Glutamatergic neuron (in vitro differentiated cells): Measurements from ENCODE around the gene NPSR1. TPM values are rescaled to one million over a fixed set of nuclear protein-coding genes. Genes with fewer than 3 reads are reported as not detected.

ENCODE experiments used
- DNase-seq: peaks from one replicate; pipeline ENCODE4 v3.0.0; 2022
- H3K27ac Mint-ChIP-seq: one replicate; pipeline ENCODE4 v1.8.0; 2020; ENCODE audit warnings: mild to moderate bottlenecking, mixed read lengths, inconsistent platforms; ENCODE audit not compliant: unreplicated experiment
- H3K27me3 Mint-ChIP-seq: one replicate; pipeline ENCODE4 v1.8.0; 2020; ENCODE audit warnings: mild to moderate bottlenecking, moderate library complexity, mixed read lengths, inconsistent platforms; ENCODE audit not compliant: unreplicated experiment
- H3K36me3 Mint-ChIP-seq: one replicate; pipeline ENCODE4 v1.8.0; 2020; ENCODE audit warnings: mild to moderate bottlenecking, mixed read lengths, inconsistent platforms; ENCODE audit not compliant: unreplicated experiment
- H3K4me1 Mint-ChIP-seq: one replicate; pipeline ENCODE4 v1.8.0; 2020; ENCODE audit warnings: mild to moderate bottlenecking, low read depth, mixed read lengths, inconsistent platforms; ENCODE audit not compliant: unreplicated experiment
- H3K4me3 Mint-ChIP-seq: one replicate; pipeline ENCODE4 v1.8.0; 2020; ENCODE audit warnings: mild to moderate bottlenecking, mixed read lengths, inconsistent platforms; ENCODE audit not compliant: unreplicated experiment
- H3K9me3 Mint-ChIP-seq: one replicate; pipeline ENCODE4 v1.8.0; 2020; ENCODE audit warnings: mild to moderate bottlenecking, moderate library complexity, mixed read lengths, inconsistent platforms; ENCODE audit not compliant: unreplicated experiment
- CTCF ChIP-seq: fragments of 200-600 bp; sonication (generic); IDR thresholded peaks from one replicate; pipeline ENCODE4 v1.5.0; 2021; ENCODE audit not compliant: partially characterized antibody, unreplicated experiment
- total RNA-seq: library from RNA; stranded (reverse); fragmentation: NEBNext Ultra II Directional; extraction: Animal tissue kit (Norgen Biotek cat#: 25700); gene quantifications from one replicate; pipeline ENCODE4 v1.2.1, GENCODE V29; 2021; ENCODE audit not compliant: unreplicated experiment

NPSR1 gene
- total RNA-seq, 1 donor from 2014 or later, result not detected

DNA sequence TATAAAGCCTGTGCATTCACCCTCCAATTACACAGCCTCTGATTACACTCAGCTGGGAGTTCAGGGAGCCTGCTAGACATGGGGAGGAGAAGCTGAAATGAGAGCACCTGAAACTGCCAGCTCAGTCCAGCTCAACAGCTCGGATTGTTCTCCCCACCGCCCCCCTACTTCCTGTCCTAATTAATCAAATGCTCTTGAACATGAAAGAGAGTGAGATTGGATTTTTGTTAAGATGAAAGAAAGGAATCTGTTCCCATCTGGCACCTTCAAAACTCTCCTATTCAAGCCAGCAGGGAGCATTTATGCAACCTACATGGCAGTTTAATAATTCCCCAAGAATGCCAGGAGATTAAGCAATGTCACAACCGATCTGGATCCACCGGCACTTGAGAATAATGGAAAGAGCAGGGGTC, 98.0 kb downstream of the NPSR1 start:
- no peaks in the 10 kb centered on the region for H3K36me3 Mint-ChIP-seq
- no peaks in the 10 kb centered on the region for H3K9me3 Mint-ChIP-seq
- H3K27ac Mint-ChIP-seq, result no peak overlapping the region
- no peak for DNase-seq
- H3K27me3 Mint-ChIP-seq, result no peaks in the 10 kb centered on the region
- H3K4me3 Mint-ChIP-seq, result no peak overlapping the region
- TF ChIP-seq CTCF, result no peak
- H3K4me1 Mint-ChIP-seq, result no peaks in the 10 kb centered on the region

- Mint-ChIP-seq H3K27me3 (no peaks in the 10 kb centered on the region), H3K9me3 (no peaks in the 10 kb centered on the region), H3K4me3 (no peak overlapping the region), H3K36me3 (no peaks in the 10 kb centered on the region), H3K4me1 (no peaks in the 10 kb centered on the region), H3K27ac (no peak overlapping the region)
- no peak for TF ChIP-seq CTCF
- DNase-seq, result no peak
Measured at GRCh38 chr7:34756691-34757090, 98.7 kb downstream of the NPSR1 start.

DNA sequence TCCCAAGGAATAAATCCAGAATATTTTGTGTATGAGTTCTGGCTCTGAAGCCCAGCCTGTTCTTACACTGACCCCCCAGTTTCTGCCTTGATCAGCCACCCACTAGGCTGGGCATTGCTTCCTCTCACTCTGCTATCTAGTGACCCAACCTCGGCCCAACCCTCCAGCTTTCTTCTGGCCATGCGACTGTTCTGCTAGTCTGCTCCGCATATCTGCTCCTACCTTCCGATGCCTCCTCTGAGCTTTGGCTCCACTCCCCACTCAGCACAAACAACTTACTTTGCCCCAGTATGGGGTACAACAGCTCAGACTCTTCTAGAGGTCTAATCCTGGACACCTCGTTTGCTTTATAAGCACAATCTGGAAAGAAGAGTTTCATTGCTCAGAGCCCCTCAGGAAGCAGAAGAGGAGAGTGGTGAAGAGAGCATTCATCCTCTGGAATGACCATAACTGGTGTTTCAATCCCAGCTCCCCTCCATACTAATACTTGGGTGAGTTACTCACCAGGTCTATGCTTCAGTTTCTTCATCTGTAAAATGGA, 99.6 kb downstream of the NPSR1 start:
- Mint-ChIP-seq H3K9me3 (no peaks in the 10 kb centered on the region), H3K27me3 (peaks cover 1% of the 10 kb centered on the region), H3K4me1 (no peaks in the 10 kb centered on the region), H3K4me3 (no peak overlapping the region), H3K27ac (no peak overlapping the region), H3K36me3 (no peaks in the 10 kb centered on the region)
- DNase-seq, result no peak
- TF ChIP-seq CTCF, result no peak

DNA sequence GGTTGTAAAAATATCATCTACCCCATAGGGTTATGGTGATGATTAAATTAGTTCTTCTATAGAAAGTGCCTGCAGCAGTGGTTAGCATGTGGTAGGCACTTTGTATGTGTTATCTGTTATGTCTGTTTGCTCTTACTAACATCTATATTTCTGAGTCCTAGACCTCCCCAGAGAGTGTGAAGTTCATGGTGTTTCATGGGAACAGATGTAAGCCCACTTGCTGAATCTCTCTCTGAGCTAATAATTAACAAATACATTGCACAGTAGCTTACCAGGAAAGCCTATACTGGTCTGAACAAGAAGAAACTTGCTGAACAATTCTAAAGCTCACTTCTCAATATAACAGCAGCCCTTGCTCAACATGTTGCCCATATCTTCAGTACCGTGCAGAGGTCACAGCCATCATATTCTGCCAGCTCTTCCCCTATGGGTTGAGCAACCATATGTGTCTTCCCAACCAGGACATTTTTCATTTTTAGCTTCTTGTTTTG, 100.1 kb downstream of the NPSR1 start:
- no peaks in the 10 kb centered on the region for H3K36me3 Mint-ChIP-seq
- no peaks in the 10 kb centered on the region for H3K4me1 Mint-ChIP-seq
- no peaks in the 10 kb centered on the region for H3K9me3 Mint-ChIP-seq
- H3K27me3 Mint-ChIP-seq, result peaks cover 1% of the 10 kb centered on the region
- TF ChIP-seq CTCF, result no peak
- no peak overlapping the region for H3K27ac Mint-ChIP-seq
- no peak overlapping the region for H3K4me3 Mint-ChIP-seq
- DNase-seq, result no peak

DNA sequence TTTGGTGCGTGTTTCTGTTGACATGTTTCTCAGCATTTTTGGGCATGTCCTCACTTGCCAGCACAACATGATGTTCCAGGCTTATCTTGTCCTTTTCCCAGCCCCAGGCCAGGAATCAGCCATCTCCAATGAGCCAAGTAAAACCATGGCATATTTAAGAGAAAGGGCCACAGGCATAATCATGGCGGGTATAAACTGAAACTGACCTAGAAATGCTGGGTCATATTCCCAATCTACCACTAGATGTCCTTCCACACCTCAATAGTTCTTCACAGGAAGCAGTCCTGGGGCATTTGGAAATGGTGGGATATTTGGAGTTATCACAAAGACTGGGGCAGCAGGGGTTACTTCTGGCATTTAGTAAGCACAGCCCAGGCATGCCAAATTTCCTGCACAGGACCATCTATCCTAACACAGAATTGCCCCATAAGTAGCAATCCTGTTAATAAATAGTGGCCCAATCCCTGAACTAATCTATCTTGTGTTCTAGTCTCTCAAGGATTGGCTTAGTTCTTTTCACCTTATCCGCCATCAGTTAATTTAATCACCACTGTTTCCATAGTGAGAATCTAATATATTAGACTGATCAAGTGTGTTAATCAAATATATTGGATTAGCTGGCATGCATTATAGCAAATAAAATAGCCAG, 101.6 kb downstream of the NPSR1 start:
- TF ChIP-seq CTCF, result peak; percentile 75
- no peaks in the 10 kb centered on the region for H3K9me3 Mint-ChIP-seq
- H3K4me3 Mint-ChIP-seq, result no peak overlapping the region
- no peaks in the 10 kb centered on the region for H3K4me1 Mint-ChIP-seq
- H3K27me3 Mint-ChIP-seq, result peaks cover 1% of the 10 kb centered on the region
- DNase-seq, result no peak
- no peak overlapping the region for H3K27ac Mint-ChIP-seq
- H3K36me3 Mint-ChIP-seq, result no peaks in the 10 kb centered on the region
